GM19239 (cell line): ENCODE measurements around the gene ACOXL.
A peak's percentile ranks its signal among the peaks of the same experiment; 100 is the strongest.
"Not testable (repeated sequence)": the region's sequence is repeated elsewhere in the genome, so short reads cannot be mapped to it uniquely, and the experiment has no call there.

Experiments
- DNase-seq: peaks from one replicate; pipeline ENCODE4 v3.0.0; 2011; ENCODE audit warnings: low spot score; ENCODE audit not compliant: insufficient read length
- FAIRE-seq: peaks from 2 replicates; lab custom pipeline; 2011; peaks lifted over from hg19 to GRCh38; lab: Jason Lieb, UNC

The ACOXL gene

GRCh38 chr2:111042772-111043771, 310.7 kb downstream of the ACOXL start:
- DNase-seq (no peak), FAIRE-seq (peak; percentile 69)

GRCh38 chr2:111044066-111044465, 311.7 kb downstream of the ACOXL start:
- DNase-seq: no peak
- FAIRE-seq: no peak

- DNase-seq, FAIRE-seq: not testable (repeated sequence)
Measured at GRCh38 chr2:111045236-111045635, 312.9 kb downstream of the ACOXL start.

- FAIRE-seq (no peak), DNase-seq (no peak)
Measured at GRCh38 chr2:111045771-111046444, 313.5 kb downstream of the ACOXL start.

- FAIRE-seq (no peak), DNase-seq (no peak)
Measured at GRCh38 chr2:111046670-111047069, 314.3 kb downstream of the ACOXL start.

GRCh38 chr2:111048856-111049768, 316.7 kb downstream of the ACOXL start:
- no peak for DNase-seq
- FAIRE-seq: no peak

- FAIRE-seq: peak; percentile 42
- no peak for DNase-seq
Measured at GRCh38 chr2:111049792-111050640, 317.6 kb downstream of the ACOXL start.

GRCh38 chr2:111050701-111051376, 318.5 kb downstream of the ACOXL start:
- no peak for DNase-seq
- FAIRE-seq: peak; percentile 61

GRCh38 chr2:111052621-111053020, 320.2 kb downstream of the ACOXL start:
- FAIRE-seq (no peak), DNase-seq (no peak)

GRCh38 chr2:111053266-111053665, 320.9 kb downstream of the ACOXL start:
- DNase-seq (no peak), FAIRE-seq (no peak)

GRCh38 chr2:111053825-111054515, 321.6 kb downstream of the ACOXL start:
- FAIRE-seq: no peak

GRCh38 chr2:111054791-111055691, 322.7 kb downstream of the ACOXL start:
- DNase-seq: no peak
- peak; percentile 63 for FAIRE-seq

More at GRCh38 chr2:111053825-111054515, 321.6 kb downstream of the ACOXL start:
- no peak for DNase-seq

- DNase-seq (no peak), FAIRE-seq (no peak)
Measured at GRCh38 chr2:111055735-111056134, 323.4 kb downstream of the ACOXL start.

- no peak for DNase-seq
Measured at GRCh38 chr2:111057045-111057444, 324.7 kb downstream of the ACOXL start.

GRCh38 chr2:111057721-111058120, 325.3 kb downstream of the ACOXL start:
- FAIRE-seq: peak; percentile 85

More at GRCh38 chr2:111057045-111057444, 324.7 kb downstream of the ACOXL start:
- no peak for FAIRE-seq

GRCh38 chr2:111058264-111058663, 325.9 kb downstream of the ACOXL start:
- DNase-seq (no peak), FAIRE-seq (peak; percentile 39)

More at GRCh38 chr2:111057721-111058120, 325.3 kb downstream of the ACOXL start:
- no peak for DNase-seq

GRCh38 chr2:111061191-111061590, 328.8 kb downstream of the ACOXL start:
- FAIRE-seq (no peak), DNase-seq (no peak)
